Stimulated activated CD4-positive, alpha-beta T cell treated with anti-CD3 and anti-CD28 coated beads, Interleukin-4, amount 100 ng/mL, for 4 hours (primary cell): ENCODE data around the gene TMEM184A.
"Not testable (repeated sequence)": the region's sequence is repeated elsewhere in the genome, so short reads cannot be mapped to it uniquely, and the experiment has no call there.

Source experiments
- DNase-seq, 2 experiments: peaks; one replicate each; pipeline ENCODE4 v3.0.0-alpha.2; 2020

Gene TMEM184A

GRCh38 chr7:1520539-1521234, 35.3 kb downstream of the TMEM184A start:
- DNase-seq, result no peak

GRCh38 chr7:1519322-1519922, 36.6 kb downstream of the TMEM184A start:
- DNase-seq, result not testable (repeated sequence)

- DNase-seq, result no peak
These were observed 39.3 kb downstream of the TMEM184A start for GRCh38 chr7:1516586-1517251.

- DNase-seq, result not testable (repeated sequence)
These were observed 40.5 kb downstream of the TMEM184A start for GRCh38 chr7:1515509-1515967.

GRCh38 chr7:1514995-1515401, 41.0 kb downstream of the TMEM184A start:
- no peak for DNase-seq

- DNase-seq, result no peak
These were observed 41.6 kb downstream of the TMEM184A start for GRCh38 chr7:1514407-1514806.

GRCh38 chr7:1513657-1514095, 42.3 kb downstream of the TMEM184A start:
- DNase-seq, result no peak

GRCh38 chr7:1512781-1513656, 43.0 kb downstream of the TMEM184A start:
- peak; percentile 45 to 59 for DNase-seq

GRCh38 chr7:1511444-1512422, 44.3 kb downstream of the TMEM184A start:
- no peak for DNase-seq

GRCh38 chr7:1510780-1511154, 45.2 kb downstream of the TMEM184A start:
- DNase-seq, result no peak

- DNase-seq, result no peak
These were observed 46.8 kb downstream of the TMEM184A start for GRCh38 chr7:1509226-1509625.

GRCh38 chr7:1508277-1508758, 47.7 kb downstream of the TMEM184A start:
- DNase-seq, result no peak

- no peak for DNase-seq
These were observed 50.1 kb downstream of the TMEM184A start for GRCh38 chr7:1505731-1506550.

GRCh38 chr7:1503816-1504775, 51.9 kb downstream of the TMEM184A start, which contains the start of gene INTS1:
INTS1 (minus strand) TSS chr7:1504389; CDS start chr7:1503960, 429 bp downstream.
- DNase-seq, result peak; percentile 85 to 86

- DNase-seq, result no peak
These were observed 52.6 kb downstream of the TMEM184A start for GRCh38 chr7:1503390-1503789.

GRCh38 chr7:1502845-1503244, 53.2 kb downstream of the TMEM184A start:
- no peak for DNase-seq

- DNase-seq, result no peak
These were observed 54.3 kb downstream of the TMEM184A start for GRCh38 chr7:1501487-1502270.

- DNase-seq, result no peak
These were observed 55.8 kb downstream of the TMEM184A start for GRCh38 chr7:1500064-1500807.
